ENCODE results near the gene CORO6. TPM values are rescaled to one million over a fixed set of nuclear protein-coding genes. Genes with fewer than 3 reads are reported as not detected.
A peak's percentile ranks its signal among the peaks of the same experiment; 100 is the strongest.

Gene CORO6
- total and polyA plus RNA-seq, 2 of the 13 experiments (the other 11 are each of a cell fraction or from before 2014, with no cell fraction given) = 0.42 to 0.82 TPM

DNA sequence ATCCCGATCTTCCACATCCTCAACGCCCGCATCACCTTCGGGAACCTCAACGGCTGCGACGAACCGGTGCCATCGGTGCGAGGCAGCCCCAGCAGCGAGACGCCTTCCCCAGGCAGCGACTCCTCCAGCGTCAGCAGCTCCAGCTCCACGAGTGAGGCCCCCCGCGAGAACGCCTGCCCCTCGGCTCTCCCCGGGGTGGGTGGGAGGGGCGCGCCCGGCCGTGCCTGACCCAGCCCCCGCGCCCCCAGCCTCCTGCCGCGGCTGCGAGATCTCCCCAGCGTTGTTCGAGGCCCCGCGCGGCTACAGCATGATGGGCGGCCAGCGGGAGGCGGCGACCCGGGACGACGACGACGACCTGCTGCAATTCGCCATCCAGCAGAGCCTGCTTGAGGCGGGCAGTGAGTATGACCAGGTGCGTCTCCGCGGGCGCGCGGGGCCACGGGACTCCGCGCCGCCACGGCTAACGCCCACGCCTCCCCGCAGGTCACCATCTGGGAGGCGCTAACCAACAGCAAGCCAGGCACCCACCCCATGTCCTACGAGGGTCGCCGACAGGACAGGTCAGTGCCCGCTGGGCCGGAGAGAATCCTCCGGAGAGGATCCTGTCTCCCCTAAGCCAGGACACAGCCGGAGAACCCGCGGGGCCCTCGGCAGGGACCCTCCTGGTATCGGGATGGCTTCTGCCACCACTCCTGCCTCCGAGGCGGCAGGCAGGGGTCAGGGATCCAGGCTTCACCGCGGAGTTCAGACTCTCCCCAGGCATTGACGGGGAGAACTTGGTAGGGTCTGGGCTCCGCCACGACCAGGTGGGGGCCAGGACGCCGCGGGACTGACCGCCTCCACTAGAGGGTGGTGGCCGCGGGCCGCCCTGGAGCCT is 10.1 kb downstream of the CORO6 start:
- H2AFZ ChIP-seq (ENCODE audit: low read length) = no peak overlapping the region
- in situ Hi-C loops (cut with HindIII; ENCODE audit: extremely low pct_ligation_motif_present, low pct_unique_long_range_greater_than_20kb) (no loop called here), intact Hi-C loops (cut with micrococcal nuclease; ENCODE audit: unreplicated experiment) (no loop called here)
- peak overlapping the region in 2 of 3 experiments; percentile 43 to 75; a peak in 2 of 6 replicates for H3K4me3 ChIP-seq (replicated peaks in 1 of 3; ENCODE audit: insufficient read depth in 1 of 3, low read depth in 2 of 3, low read length in 3 of 3)
- POLR2A ChIA-PET = interaction anchor here (1.0 to 1.1 kb wide), 2 partner anchors 21 to 45 kb away, joined by 3 read pairs; no protein-coding TSS in a partner anchor
- H3K9ac ChIP-seq (ENCODE audit: insufficient read depth, low read depth, low read length) = no peak overlapping the region
- H3K36me3 ChIP-seq (replicated peaks in 1 of 2; ENCODE audit: control insufficient read depth in 1 of 2, insufficient read depth in 2 of 2, low read length in 2 of 2) = no peaks in the 10 kb centered on the region
- 94% methylated on average over 34 of the region's 85 CpGs for WGBS (ENCODE audit: low lambda C conversion rate)
- peaks cover 4 to 39% of the 10 kb centered on the region in 2 experiments; a peak in 4 of 5 replicates for H3K27me3 ChIP-seq (ENCODE audit: control insufficient read depth in 1 of 2, insufficient read depth in 2 of 2, low read length in 2 of 2)
- no peaks in the 10 kb centered on the region for H4K20me1 ChIP-seq (ENCODE audit: insufficient read depth, low read length)
- ATAC-seq (no peak), FAIRE-seq (no peak), DNase-seq (ENCODE audit: low spot score) (no peak)
- H3K4me1 ChIP-seq (ENCODE audit: insufficient read depth, low read length) = peaks cover 49% of the 10 kb centered on the region
- H3K79me2 ChIP-seq (ENCODE audit: insufficient read depth, low read length) = no peaks in the 10 kb centered on the region
- H3K9me3 ChIP-seq (ENCODE audit: low read length) = no peaks in the 10 kb centered on the region
- no peak overlapping the region for H3K27ac ChIP-seq (ENCODE audit: extremely low read length, insufficient read depth, low read length)
- H3K4me2 ChIP-seq (ENCODE audit: low read depth, low read length) = peak overlapping the region; percentile 97
- TF ChIP-seq RXRA (CRISPR knock-in tag; IDR thresholded peaks at IDR 0.05) = 0 out of 2 replicates have a peak, but pooled peaks have one; percentile 3
- TF ChIP-seq, protein P1, sequence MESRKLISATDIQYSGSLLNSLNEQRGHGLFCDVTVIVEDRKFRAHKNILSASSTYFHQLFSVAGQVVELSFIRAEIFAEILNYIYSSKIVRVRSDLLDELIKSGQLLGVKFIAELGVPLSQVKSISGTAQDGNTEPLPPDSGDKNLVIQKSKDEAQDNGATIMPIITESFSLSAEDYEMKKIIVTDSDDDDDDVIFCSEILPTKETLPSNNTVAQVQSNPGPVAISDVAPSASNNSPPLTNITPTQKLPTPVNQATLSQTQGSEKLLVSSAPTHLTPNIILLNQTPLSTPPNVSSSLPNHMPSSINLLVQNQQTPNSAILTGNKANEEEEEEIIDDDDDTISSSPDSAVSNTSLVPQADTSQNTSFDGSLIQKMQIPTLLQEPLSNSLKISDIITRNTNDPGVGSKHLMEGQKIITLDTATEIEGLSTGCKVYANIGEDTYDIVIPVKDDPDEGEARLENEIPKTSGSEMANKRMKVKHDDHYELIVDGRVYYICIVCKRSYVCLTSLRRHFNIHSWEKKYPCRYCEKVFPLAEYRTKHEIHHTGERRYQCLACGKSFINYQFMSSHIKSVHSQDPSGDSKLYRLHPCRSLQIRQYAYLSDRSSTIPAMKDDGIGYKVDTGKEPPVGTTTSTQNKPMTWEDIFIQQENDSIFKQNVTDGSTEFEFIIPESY (CRISPR knock-in tag; IDR thresholded peaks at IDR 0.05) = peak; percentile 98
- TF ChIP-seq DPF2 (CRISPR knock-in tag; IDR thresholded peaks at IDR 0.05; ENCODE audit: borderline replicate concordance, low read depth) = no peak
- BruUV-seq (replicated peaks) = no TSS peak
- CTCF ChIA-PET (ENCODE audit: low intra/inter-chr PET ratio, low total read pairs) = interaction anchor here (2.3 kb wide), 1 partner anchor 33 kb away, joined by 13 read pairs; no protein-coding TSS in a partner anchor

DNA sequence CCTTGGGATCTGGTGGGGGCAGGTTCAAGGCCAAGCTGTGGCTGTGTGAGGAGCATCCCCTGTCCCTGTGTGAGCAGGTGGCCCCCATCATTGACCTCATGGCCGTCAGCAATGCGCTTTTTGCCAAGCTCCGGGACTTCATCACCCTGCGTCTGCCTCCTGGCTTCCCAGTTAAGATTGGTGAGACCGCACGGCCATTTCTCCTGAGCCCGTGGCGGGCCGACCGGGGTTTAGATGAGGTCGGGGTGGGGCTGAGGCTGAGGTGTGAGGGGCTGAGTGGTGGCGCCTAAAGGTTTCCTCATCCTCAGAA is 10.7 kb downstream of the CORO6 start:
- DNase-seq (ENCODE audit: low spot score) (no peak), ATAC-seq (no peak), FAIRE-seq (no peak)
- 84% methylated on average over 12 of the region's 12 CpGs for WGBS (ENCODE audit: low lambda C conversion rate)
- no peaks in the 10 kb centered on the region for H3K79me2 ChIP-seq (ENCODE audit: insufficient read depth, low read length)
- no TSS peak for BruUV-seq (replicated peaks)
- ChIA-PET CTCF (ENCODE audit: low intra/inter-chr PET ratio, low total read pairs) (no interaction called here), POLR2A (no interaction called here)
- H3K4me2 ChIP-seq (ENCODE audit: low read depth, low read length) = no peak overlapping the region
- H2AFZ ChIP-seq (ENCODE audit: low read length) = no peak overlapping the region
- H3K4me3 ChIP-seq (replicated peaks in 1 of 3; ENCODE audit: insufficient read depth in 1 of 3, low read depth in 2 of 3, low read length in 3 of 3) = no peak overlapping the region
- intact Hi-C loops (cut with micrococcal nuclease; ENCODE audit: unreplicated experiment) (no loop called here), in situ Hi-C loops (cut with HindIII; ENCODE audit: extremely low pct_ligation_motif_present, low pct_unique_long_range_greater_than_20kb) (no loop called here)
- H3K9ac ChIP-seq (ENCODE audit: insufficient read depth, low read depth, low read length) = no peak overlapping the region
- no peak overlapping the region for H3K27ac ChIP-seq (ENCODE audit: extremely low read length, insufficient read depth, low read length)
- TF ChIP-seq ZNF747 (CRISPR knock-in tag; IDR thresholded peaks at IDR 0.05; ENCODE audit: borderline replicate concordance) = no peak
- TF ChIP-seq, protein P2, sequence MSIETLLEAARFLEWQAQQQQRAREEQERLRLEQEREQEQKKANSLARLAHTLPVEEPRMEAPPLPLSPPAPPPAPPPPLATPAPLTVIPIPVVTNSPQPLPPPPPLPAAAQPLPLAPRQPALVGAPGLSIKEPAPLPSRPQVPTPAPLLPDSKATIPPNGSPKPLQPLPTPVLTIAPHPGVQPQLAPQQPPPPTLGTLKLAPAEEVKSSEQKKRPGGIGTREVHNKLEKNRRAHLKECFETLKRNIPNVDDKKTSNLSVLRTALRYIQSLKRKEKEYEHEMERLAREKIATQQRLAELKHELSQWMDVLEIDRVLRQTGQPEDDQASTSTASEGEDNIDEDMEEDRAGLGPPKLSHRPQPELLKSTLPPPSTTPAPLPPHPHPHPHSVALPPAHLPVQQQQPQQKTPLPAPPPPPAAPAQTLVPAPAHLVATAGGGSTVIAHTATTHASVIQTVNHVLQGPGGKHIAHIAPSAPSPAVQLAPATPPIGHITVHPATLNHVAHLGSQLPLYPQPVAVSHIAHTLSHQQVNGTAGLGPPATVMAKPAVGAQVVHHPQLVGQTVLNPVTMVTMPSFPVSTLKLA (IDR thresholded peaks at IDR 0.05) = peak; percentile 82
- TF ChIP-seq, protein P3, sequence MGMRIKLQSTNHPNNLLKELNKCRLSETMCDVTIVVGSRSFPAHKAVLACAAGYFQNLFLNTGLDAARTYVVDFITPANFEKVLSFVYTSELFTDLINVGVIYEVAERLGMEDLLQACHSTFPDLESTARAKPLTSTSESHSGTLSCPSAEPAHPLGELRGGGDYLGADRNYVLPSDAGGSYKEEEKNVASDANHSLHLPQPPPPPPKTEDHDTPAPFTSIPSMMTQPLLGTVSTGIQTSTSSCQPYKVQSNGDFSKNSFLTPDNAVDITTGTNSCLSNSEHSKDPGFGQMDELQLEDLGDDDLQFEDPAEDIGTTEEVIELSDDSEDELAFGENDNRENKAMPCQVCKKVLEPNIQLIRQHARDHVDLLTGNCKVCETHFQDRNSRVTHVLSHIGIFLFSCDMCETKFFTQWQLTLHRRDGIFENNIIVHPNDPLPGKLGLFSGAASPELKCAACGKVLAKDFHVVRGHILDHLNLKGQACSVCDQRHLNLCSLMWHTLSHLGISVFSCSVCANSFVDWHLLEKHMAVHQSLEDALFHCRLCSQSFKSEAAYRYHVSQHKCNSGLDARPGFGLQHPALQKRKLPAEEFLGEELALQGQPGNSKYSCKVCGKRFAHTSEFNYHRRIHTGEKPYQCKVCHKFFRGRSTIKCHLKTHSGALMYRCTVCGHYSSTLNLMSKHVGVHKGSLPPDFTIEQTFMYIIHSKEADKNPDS (CRISPR knock-in tag; IDR thresholded peaks at IDR 0.05) = no peak
- H4K20me1 ChIP-seq (ENCODE audit: insufficient read depth, low read length) = no peaks in the 10 kb centered on the region
- peaks cover 44% of the 10 kb centered on the region for H3K4me1 ChIP-seq (ENCODE audit: insufficient read depth, low read length)
- peaks cover 6 to 33% of the 10 kb centered on the region in 2 experiments for H3K27me3 ChIP-seq (ENCODE audit: control insufficient read depth in 1 of 2, insufficient read depth in 2 of 2, low read length in 2 of 2)
- H3K9me3 ChIP-seq (ENCODE audit: low read length) = no peaks in the 10 kb centered on the region
- no peaks in the 10 kb centered on the region for H3K36me3 ChIP-seq (replicated peaks in 1 of 2; ENCODE audit: control insufficient read depth in 1 of 2, insufficient read depth in 2 of 2, low read length in 2 of 2)
